ENCODE measurements around the gene SLMAP. TPM values are rescaled to one million over a fixed set of nuclear protein-coding genes. Genes with fewer than 3 reads are reported as not detected.

The SLMAP gene
- polyA plus RNA-seq, 1 experiment, result 40.2 TPM

- CTCF ChIA-PET, result interaction anchor here (0.8 to 1.6 kb wide), 2 partner anchors 46 to 55 kb away, joined by 3 read pairs; no protein-coding TSS in a partner anchor
- POLR2A ChIA-PET, result no interaction called here
Measured at GRCh38 chr3:57910990-57911389, 154.9 kb downstream of the SLMAP start.

GRCh38 chr3:57911593-57911992 is 155.5 kb downstream of the SLMAP start:
- ChIA-PET CTCF (no interaction called here), POLR2A (no interaction called here)
- H3K27me3 ChIP-seq (ENCODE audit: control insufficient read depth, insufficient read depth, low read length), result no peaks in the 10 kb centered on the region
- no peak for TF ChIP-seq CTCF (IDR thresholded peaks at IDR 0.05; ENCODE audit: low read depth, low read length)
- no peaks in the 10 kb centered on the region for H3K9me3 ChIP-seq (ENCODE audit: control insufficient read depth, insufficient read depth, low read length)
- H3K27ac ChIP-seq (ENCODE audit: low read depth, low read length), result no peak overlapping the region
- no peak overlapping the region for H3K4me3 ChIP-seq (ENCODE audit: low read depth, low read length)
- DNase-seq (ENCODE audit: low read depth, low spot score), result no peak

More at GRCh38 chr3:57910990-57911389, 154.9 kb downstream of the SLMAP start:
- TF ChIP-seq CTCF (IDR thresholded peaks at IDR 0.05; ENCODE audit: low read depth, low read length), result peak; percentile 33
- DNase-seq (ENCODE audit: low read depth, low spot score), result no peak
- Histone ChIP-seq H3K4me3 (ENCODE audit: low read depth, low read length) (no peak overlapping the region), H3K27me3 (ENCODE audit: control insufficient read depth, insufficient read depth, low read length) (no peaks in the 10 kb centered on the region), H3K27ac (ENCODE audit: low read depth, low read length) (no peak overlapping the region), H3K9me3 (ENCODE audit: control insufficient read depth, insufficient read depth, low read length) (no peaks in the 10 kb centered on the region)

- H3K27ac ChIP-seq (ENCODE audit: low read depth, low read length), result no peak overlapping the region
- ChIA-PET POLR2A (no interaction called here), CTCF (no interaction called here)
- no peak for DNase-seq (ENCODE audit: low read depth, low spot score)
- H3K4me3 ChIP-seq (ENCODE audit: low read depth, low read length), result no peak overlapping the region
- no peak for TF ChIP-seq CTCF (IDR thresholded peaks at IDR 0.05; ENCODE audit: low read depth, low read length)
- H3K27me3 ChIP-seq (ENCODE audit: control insufficient read depth, insufficient read depth, low read length), result no peaks in the 10 kb centered on the region
- no peaks in the 10 kb centered on the region for H3K9me3 ChIP-seq (ENCODE audit: control insufficient read depth, insufficient read depth, low read length)
Measured at GRCh38 chr3:57917601-57918000, 161.5 kb downstream of the SLMAP start.

DNA sequence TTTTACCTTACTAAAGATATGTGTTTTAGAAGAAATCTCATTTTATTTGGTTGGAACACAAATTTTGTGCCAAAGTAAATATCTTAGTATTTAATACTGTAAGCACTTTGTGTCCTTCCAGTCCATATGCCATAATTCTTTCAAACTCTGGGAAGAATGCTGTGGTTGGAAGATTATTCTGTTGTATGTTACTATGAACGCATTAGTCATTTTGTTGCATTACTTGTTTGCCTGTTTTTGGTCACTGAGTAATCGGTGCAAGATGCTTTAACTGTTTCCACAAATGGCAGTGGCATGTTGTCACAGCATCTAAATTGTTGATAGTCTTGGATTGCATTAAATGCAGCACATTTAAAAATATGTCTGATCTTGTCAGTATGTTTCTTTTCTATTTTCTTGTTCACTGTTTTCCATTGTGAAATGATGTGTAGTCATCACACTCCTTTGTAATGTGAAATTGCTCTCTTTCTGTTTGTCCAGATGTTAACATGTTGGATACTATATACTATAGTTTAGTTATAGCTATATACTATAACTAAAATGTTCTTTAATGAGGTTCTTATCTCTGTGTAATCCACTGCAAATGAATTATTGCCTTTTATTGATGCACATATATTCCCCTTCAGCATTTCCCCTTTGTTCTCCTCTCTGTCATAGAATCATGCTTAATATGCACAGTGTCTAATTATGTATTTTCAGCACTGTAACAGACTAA is 162.2 kb downstream of the SLMAP start:
- Histone ChIP-seq H3K4me3 (ENCODE audit: low read depth, low read length) (no peak overlapping the region), H3K9me3 (ENCODE audit: control insufficient read depth, insufficient read depth, low read length) (no peaks in the 10 kb centered on the region), H3K27ac (ENCODE audit: low read depth, low read length) (no peak overlapping the region), H3K27me3 (ENCODE audit: control insufficient read depth, insufficient read depth, low read length) (no peaks in the 10 kb centered on the region)
- ChIA-PET POLR2A (interaction anchor here (0.6 kb wide), 1 partner anchor 207 kb away, joined by 4 read pairs; no protein-coding TSS in a partner anchor), CTCF (no interaction called here)
- TF ChIP-seq CTCF (IDR thresholded peaks at IDR 0.05; ENCODE audit: low read depth, low read length), result no peak
- DNase-seq (ENCODE audit: low read depth, low spot score), result peak; percentile 34

DNA sequence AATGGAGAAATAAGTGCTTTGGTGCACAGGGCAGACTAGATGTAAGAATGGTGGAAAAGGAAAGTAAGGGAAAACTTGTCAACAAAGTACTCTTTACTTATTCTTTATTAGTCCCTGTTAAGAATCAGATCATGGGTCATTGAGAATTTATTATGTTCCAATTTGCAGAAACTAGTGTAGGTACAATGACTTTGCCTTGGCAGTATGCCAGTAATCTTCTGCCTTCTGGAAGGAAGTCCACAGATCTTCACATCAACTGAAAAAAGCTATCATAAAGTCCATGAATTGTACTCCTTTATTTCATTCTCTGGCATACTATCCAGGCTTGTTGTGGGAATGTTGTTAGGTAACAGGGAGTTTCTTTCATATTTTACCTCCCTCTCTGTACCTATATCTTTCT is 163.9 kb downstream of the SLMAP start:
- ChIA-PET POLR2A (interaction anchor here (0.7 kb wide), 1 partner anchor 478 kb away, joined by 4 read pairs; no protein-coding TSS in a partner anchor), CTCF (no interaction called here)
- Histone ChIP-seq H3K27ac (ENCODE audit: low read depth, low read length) (no peak overlapping the region), H3K4me3 (ENCODE audit: low read depth, low read length) (no peak overlapping the region), H3K27me3 (ENCODE audit: control insufficient read depth, insufficient read depth, low read length) (no peaks in the 10 kb centered on the region), H3K9me3 (ENCODE audit: control insufficient read depth, insufficient read depth, low read length) (no peaks in the 10 kb centered on the region)
- no peak for DNase-seq (ENCODE audit: low read depth, low spot score)
- no peak for TF ChIP-seq CTCF (IDR thresholded peaks at IDR 0.05; ENCODE audit: low read depth, low read length)
